Neural cell (in vitro differentiated cells): ENCODE data around the gene ADNP2. TPM values are rescaled to one million over a fixed set of nuclear protein-coding genes. Genes with fewer than 3 reads are reported as not detected.

Experiments
- H2AFZ ChIP-seq: fragments of 200-600, 300-800 bp; sonication (generic), shearing (Covaris generic); 2 replicates; pipeline ENCODE4 v1.6.0; 2014; ENCODE audit warnings: low read depth, mild to moderate bottlenecking, antibody characterized with exemption, low read length, moderate library complexity
- H3F3A ChIP-seq: fragments of 200-600 bp; shearing (Covaris generic); 2 replicates; pipeline ENCODE4 v1.6.1; 2016; ENCODE audit warnings: mild to moderate bottlenecking, moderate library complexity, mixed read lengths, antibody characterized with exemption, low read length; ENCODE audit not compliant: insufficient read depth, poor library complexity, severe bottlenecking
- H3K27ac ChIP-seq: fragments of 200-600, 300-800 bp; sonication (generic), shearing (Covaris generic); 2 replicates; pipeline ENCODE4 v1.5.1; 2014; ENCODE audit warnings: mild to moderate bottlenecking, low read length, moderate library complexity
- H3K27me3 ChIP-seq: fragments of 300-800, 200-600 bp; sonication (generic), shearing (Covaris generic); 2 replicates; pipeline ENCODE4 v1.6.0; 2014; ENCODE audit warnings: mild to moderate bottlenecking, low read depth, low read length, moderate library complexity; ENCODE audit not compliant: insufficient read depth
- H3K36me3 ChIP-seq: fragments of 300-800, 200-600 bp; sonication (generic), shearing (Covaris generic); 2 replicates; pipeline ENCODE4 v1.5.1; 2014; ENCODE audit warnings: mild to moderate bottlenecking, antibody characterized with exemption, low read length, moderate library complexity; ENCODE audit not compliant: insufficient read depth
- H3K4me2 ChIP-seq: fragments of 300-800, 200-600 bp; sonication (generic), shearing (Covaris generic); 2 replicates; pipeline ENCODE4 v1.6.0; 2014; ENCODE audit warnings: mild to moderate bottlenecking, low read length
- H3K4me3 ChIP-seq: fragments of 300-800, 200-600 bp; sonication (generic), shearing (Covaris generic); 2 replicates; pipeline ENCODE4 v1.5.1; 2014; ENCODE audit warnings: mild to moderate bottlenecking, low read length, moderate library complexity
- H3K79me2 ChIP-seq: fragments of 200-600 bp; shearing (Covaris generic); replicated peaks from 2 replicates; pipeline ENCODE4 v1.6.0; 2014; ENCODE audit warnings: mild to moderate bottlenecking, low read length, moderate library complexity; ENCODE audit not compliant: insufficient read depth
- H3K9ac ChIP-seq: fragments of 300-800, 200-600 bp; sonication (generic), shearing (Covaris generic); 2 replicates; pipeline ENCODE4 v1.6.1; 2016; ENCODE audit warnings: mild to moderate bottlenecking, low read length, mixed read lengths
- H3K9me2 ChIP-seq: fragments of 200-600 bp; shearing (Covaris generic); 2 replicates; pipeline ENCODE4 v1.6.1; 2016; ENCODE audit warnings: mild to moderate bottlenecking, low read length, mixed read lengths; ENCODE audit not compliant: insufficient read depth
- H3K9me3 ChIP-seq: fragments of 200-600, 300-800 bp; sonication (generic), shearing (Covaris generic); 2 replicates; pipeline ENCODE4 v1.6.1; 2016; ENCODE audit warnings: mild to moderate bottlenecking, mixed run types, low read length, moderate library complexity, mixed read lengths
- H4K20me1 ChIP-seq: fragments of 200-600 bp; shearing (Covaris generic); 2 replicates; pipeline ENCODE4 v1.6.1; 2016; ENCODE audit warnings: mild to moderate bottlenecking, mixed run types; ENCODE audit not compliant: insufficient read depth
- CTCF ChIP-seq: fragments of 450-650 bp; IDR thresholded peaks from 2 replicates; pipeline ENCODE4 v1.5.1; 2014; ENCODE audit warnings: antibody characterized with exemption, mild to moderate bottlenecking, moderate library complexity; ENCODE audit not compliant: poor library complexity, severe bottlenecking
- EP300 ChIP-seq: fragments of 450-650 bp; conservative IDR thresholded peaks from 2 replicates; pipeline ENCODE4 v1.6.1; 2014; ENCODE audit warnings: antibody characterized with exemption, mild to moderate bottlenecking, moderate library complexity; ENCODE audit not compliant: poor library complexity, severe bottlenecking
- EZH2 ChIP-seq: fragments of 200-600, 300-800 bp; shearing (Covaris generic), sonication (generic); IDR thresholded peaks from 2 replicates; pipeline ENCODE4 v1.6.1; 2014; ENCODE audit warnings: antibody characterized with exemption, low read length, borderline replicate concordance, mild to moderate bottlenecking; ENCODE audit not compliant: insufficient read depth, poor library complexity, severe bottlenecking
- MXI1 ChIP-seq: fragments of 450-650 bp; conservative IDR thresholded peaks from 2 replicates; pipeline ENCODE4 v1.6.1; 2014; ENCODE audit warnings: antibody characterized with exemption, mild to moderate bottlenecking; ENCODE audit not compliant: poor library complexity, severe bottlenecking
- POLR2AphosphoS5 ChIP-seq: IDR thresholded peaks from 2 replicates; pipeline ENCODE4 v1.6.1; 2012
- RAD21 ChIP-seq: fragments of 450-650 bp; conservative IDR thresholded peaks from 2 replicates; pipeline ENCODE4 v1.6.1; 2014; ENCODE audit warnings: antibody characterized with exemption, mild to moderate bottlenecking, moderate library complexity
- REST ChIP-seq: IDR thresholded peaks from 2 replicates; pipeline ENCODE4 v1.6.1; 2012; ENCODE audit warnings: borderline replicate concordance
- SMC3 ChIP-seq: fragments of 450-650 bp; conservative IDR thresholded peaks from 2 replicates; pipeline ENCODE4 v1.6.1; 2014; ENCODE audit warnings: antibody characterized with exemption, mild to moderate bottlenecking, moderate library complexity; ENCODE audit not compliant: poor library complexity
- TAF1 ChIP-seq: IDR thresholded peaks from 2 replicates; pipeline ENCODE4 v1.6.1; 2012; ENCODE audit warnings: low read depth
- polyA plus RNA-seq: library from polyadenylated mRNA; depleted of rRNA; stranded (reverse); fragments of >200 nt; gene quantifications from 2 replicates; pipeline ENCODE4 v1.2.3, GENCODE V29; 2014

Gene ADNP2
- polyA plus RNA-seq, 1 donor from 2014 or later: 16.9 TPM

GRCh38 chr18:80180778-80181564, 71.9 kb downstream of the ADNP2 start:
- TF ChIP-seq CTCF (no peak), REST (no peak), RAD21 (no peak), EZH2 (no peak), TAF1 (no peak), EP300 (no peak), SMC3 (no peak), MXI1 (no peak), POLR2AphosphoS5 (no peak)
- Histone ChIP-seq H3K9ac (no peak overlapping the region), H3K79me2 (no peaks in the 10 kb centered on the region), H3K36me3 (no peaks in the 10 kb centered on the region), H3F3A (no peaks in the 10 kb centered on the region), H3K9me2 (no peaks in the 10 kb centered on the region), H4K20me1 (no peaks in the 10 kb centered on the region), H3K4me3 (no peak overlapping the region), H3K4me2 (no peak overlapping the region), H3K9me3 (no peaks in the 10 kb centered on the region), H2AFZ (no peak overlapping the region), H3K27ac (no peak overlapping the region), H3K27me3 (no peaks in the 10 kb centered on the region)

DNA sequence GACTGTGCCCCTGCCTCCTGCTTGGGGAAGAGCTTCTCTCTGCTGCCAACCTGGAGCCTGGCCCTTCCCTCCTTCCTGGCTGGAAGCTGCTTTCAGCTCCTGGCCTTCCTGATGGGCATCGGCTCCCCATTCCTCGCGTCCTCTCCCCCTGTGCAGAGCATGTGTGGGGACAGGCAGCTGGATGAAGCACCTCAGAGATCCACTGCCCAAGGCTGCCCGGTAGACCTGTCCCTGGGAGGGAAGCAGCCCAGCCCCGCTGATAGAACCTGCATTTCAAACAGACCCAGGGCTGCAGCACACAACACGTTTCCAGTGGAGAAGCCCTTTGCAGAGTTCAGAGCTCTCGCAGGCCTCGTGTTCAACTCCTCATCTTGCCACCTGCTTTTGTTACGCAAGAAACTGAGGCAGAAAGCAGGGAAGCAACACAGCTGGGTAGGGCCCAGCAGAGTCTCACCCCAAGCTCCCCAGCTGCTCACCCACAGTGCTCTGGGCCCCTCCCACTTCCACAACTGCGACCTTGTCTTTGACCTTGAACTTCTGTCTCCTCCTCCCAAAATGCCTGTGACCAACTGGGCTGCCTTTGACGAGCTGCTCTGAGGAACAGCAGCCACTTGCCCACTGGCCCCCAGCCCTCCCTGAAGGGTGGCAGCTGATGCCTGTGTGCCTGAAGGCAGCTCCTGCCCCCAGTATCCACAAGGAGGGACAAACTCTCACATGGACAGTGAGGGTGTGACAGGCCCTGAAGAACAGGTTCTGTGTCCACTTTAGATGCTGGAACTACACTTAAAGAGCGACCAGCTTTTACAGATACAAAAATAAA, 72.8 kb downstream of the ADNP2 start:
- Histone ChIP-seq H3K9me2 (no peaks in the 10 kb centered on the region), H3F3A (no peaks in the 10 kb centered on the region), H3K4me3 (no peak overlapping the region), H3K9ac (no peak overlapping the region), H3K79me2 (no peaks in the 10 kb centered on the region), H2AFZ (no peak overlapping the region), H3K9me3 (no peaks in the 10 kb centered on the region), H3K27me3 (no peaks in the 10 kb centered on the region), H4K20me1 (no peaks in the 10 kb centered on the region), H3K36me3 (no peaks in the 10 kb centered on the region), H3K4me2 (no peak overlapping the region), H3K27ac (no peak overlapping the region)
- TF ChIP-seq POLR2AphosphoS5 (no peak), REST (no peak), MXI1 (no peak), RAD21 (no peak), SMC3 (no peak), TAF1 (no peak), EP300 (no peak), CTCF (no peak), EZH2 (no peak)
